K562 (cell line): ENCODE measurements around the gene UBE2I. TPM values are rescaled to one million over a fixed set of nuclear protein-coding genes. Genes with fewer than 3 reads are reported as not detected.

ENCODE experiments used
- ATAC-seq: fragments of 200-7000 bp; cut with Tn5 transposase; 3 replicates; pipeline ENCODE4 v1.9.1; 2020; ENCODE audit warnings: moderate library complexity
- BruUV-seq: library from RNA; stranded (reverse); fragments of 400-500 nt; replicated peaks from 2 replicates; lab custom pipeline; 2021; lab: Mats Ljungman, UMichigan
- CTCF ChIA-PET: fragments of 300-600 bp; formaldehyde crosslinking; extraction: SDS; loops from one replicate; lab custom pipeline; 2021; ENCODE audit warnings: low intra/inter-chr PET ratio; lab: Yijun Ruan, JAX
- POLR2A ChIA-PET: fragments of 300-600, 350-650 bp; sonication (Branson Sonifier 250); formaldehyde crosslinking; extraction: SDS; loops from one replicate; lab custom pipeline; 2021; ENCODE audit warnings: antibody characterized with exemption, inconsistent platforms; lab: Yijun Ruan, JAX
- DNase-seq, 4 experiments: peaks; one replicate each; pipeline versions ENCODE4 v3.0.0 to v3.0.0-alpha.2; 2011 to 2018; ENCODE audit warnings: low spot score in 3 of 4, mixed read lengths in 3 of 4; ENCODE audit errors: extremely low read depth in 1 of 4
- FAIRE-seq: peaks from 2 replicates; lab custom pipeline; 2011; peaks lifted over from hg19 to GRCh38; lab: Jason Lieb, UNC
- H2AFZ ChIP-seq: 2 replicates; pipeline ENCODE4 v1.6.0; 2011; ENCODE audit warnings: low read depth, low read length, control low read depth, inconsistent platforms
- H3K27ac ChIP-seq: fragments of 200-600 bp; 3 replicates; pipeline ENCODE4 v1.8.0; 2011; ENCODE audit warnings: low read depth, mild to moderate bottlenecking, control low read depth, inconsistent platforms, low read length, moderate library complexity, mixed read lengths; ENCODE audit errors: extremely low read depth
- H3K27me3 ChIP-seq, 2 experiments: fragments of 300-600 bp in 1 of 2; 2 replicates in 1 of 2; 3 replicates in 1 of 2; pipeline versions ENCODE4 v1.6.0 to v1.8.0; 2011; ENCODE audit warnings: inconsistent platforms in 2 of 2, low read length in 2 of 2, mild to moderate bottlenecking in 1 of 2, mixed read lengths in 1 of 2, moderate library complexity in 1 of 2; ENCODE audit not compliant: control insufficient read depth in 2 of 2, insufficient read depth in 2 of 2
- H3K36me3 ChIP-seq: fragments of 300-600 bp; 3 replicates; pipeline ENCODE4 v1.8.0; 2011; ENCODE audit warnings: mild to moderate bottlenecking, low read length, inconsistent platforms; ENCODE audit not compliant: control insufficient read depth, insufficient read depth
- H3K4me1 ChIP-seq, 2 experiments: fragments of 200-600 bp in 1 of 2; replicated peaks in 1 of 2; 2 replicates in 1 of 2; 3 replicates in 1 of 2; pipeline versions ENCODE4 v1.5.1 to v1.8.0; 2011; ENCODE audit warnings: inconsistent platforms in 2 of 2, low read length in 2 of 2, mild to moderate bottlenecking in 1 of 2, mixed read lengths in 1 of 2, moderate library complexity in 1 of 2; ENCODE audit not compliant: control insufficient read depth in 2 of 2, insufficient read depth in 2 of 2
- H3K4me2 ChIP-seq: 2 replicates; pipeline ENCODE4 v1.6.1; 2011; ENCODE audit warnings: low read length, control low read depth, inconsistent platforms, mixed read lengths; ENCODE audit not compliant: insufficient read depth
- H3K4me3 ChIP-seq: fragments of 200-600 bp; sonication (generic), shearing (Covaris generic); 2 replicates; pipeline ENCODE4 v1.5.1; 2016; ENCODE audit warnings: control low read depth, inconsistent platforms
- H3K79me2 ChIP-seq: fragments of 200-600 bp; 3 replicates; pipeline ENCODE4 v1.8.0; 2011; ENCODE audit warnings: low read length, inconsistent platforms; ENCODE audit not compliant: control insufficient read depth, insufficient read depth
- H3K9ac ChIP-seq, 2 experiments: 2 replicates each; pipeline versions ENCODE4 v1.6.0 to v1.6.1; 2011; ENCODE audit warnings: low read depth in 2 of 2, low read length in 2 of 2, control low read depth in 1 of 2, inconsistent platforms in 1 of 2, mild to moderate bottlenecking in 1 of 2, mixed read lengths in 1 of 2; ENCODE audit not compliant: insufficient read depth in 1 of 2
- H3K9me1 ChIP-seq: one replicate; pipeline ENCODE4 v1.6.0; 2011; ENCODE audit warnings: inconsistent platforms, mild to moderate bottlenecking, low read length, moderate library complexity; ENCODE audit not compliant: control insufficient read depth, insufficient read depth
- H3K9me3 ChIP-seq: replicated peaks from 2 replicates; pipeline ENCODE4 v1.5.1; 2011; ENCODE audit warnings: low read depth, low read length, inconsistent platforms; ENCODE audit not compliant: control insufficient read depth, insufficient read depth
- H4K20me1 ChIP-seq: replicated peaks from 2 replicates; pipeline ENCODE4 v1.6.1; 2011; ENCODE audit warnings: low read length, inconsistent platforms, mixed read lengths; ENCODE audit not compliant: control insufficient read depth, insufficient read depth
- BCL6 ChIP-seq: fragments of 250-450 bp; sonication (Bioruptor Pico); IDR thresholded peaks from 2 replicates; pipeline ENCODE4 v1.4.0; 2020
- BHLHE40 ChIP-seq: IDR thresholded peaks from 2 replicates; pipeline ENCODE4 v1.6.1; 2011; ENCODE audit warnings: low read length, improper control_type of control experiment
- RBFOX2 ChIP-seq: fragments of 200-400 bp; formaldehyde crosslinking; IDR thresholded peaks from 2 replicates; pipeline ENCODE4 v1.6.1; 2017; ENCODE audit warnings: low read depth, mild to moderate bottlenecking, low read length, moderate library complexity
- RBM25 ChIP-seq: fragments of 200-400 bp; formaldehyde crosslinking; IDR thresholded peaks from 2 replicates; pipeline ENCODE4 v1.6.1; 2018; ENCODE audit warnings: low read length, low read depth, moderate library complexity; ENCODE audit not compliant: severe bottlenecking
- WGBS: fragments of 100-300 bp; shearing (Covaris generic); methylation state at CpG from one replicate; pipeline ENCODE4 v1.1.6; 2016; ENCODE audit warnings: low coverage, mixed read lengths; ENCODE audit not compliant: insufficient coverage; ENCODE audit errors: missing lambda C conversion rate; 5-methylcytosine and 5-hydroxymethylcytosine counted together
- in situ Hi-C: fragments of 300-500 bp; cut with MboI; formaldehyde crosslinking; loops from 4 replicates; pipeline ENCODE4 v1.15.0; 2018; ENCODE audit warnings: inconsistent platforms, mixed read lengths
- intact Hi-C: fragments of 100-400 bp; cut with micrococcal nuclease; formaldehyde crosslinking; loops from 2 replicates; pipeline ENCODE4 v1.14.2; 2022
- polyA plus RNA-seq, 8 experiments: library from polyadenylated mRNA; depleted of rRNA in 4 of 8; stranded (reverse) in 5 of 8; unstranded in 3 of 8; fragments of >200 nt; fragmentation: Nextera tagmentation in 2 of 8; fragmentation: Illumina TruSeq in 1 of 8; extraction: Ambion mirVana in 2 of 8; extraction: Trizol in 1 of 8; gene quantifications; 2 replicates each; pipeline versions ENCODE4 v1.2.1 to v1.2.3, GENCODE V29; 2011 to 2014; ENCODE audit warnings: inconsistent platforms in 1 of 8, missing spikeins in 1 of 8
- total RNA-seq, 7 experiments: library from RNA; depleted of rRNA in 6 of 7; stranded (reverse); fragments of >200 nt in 6 of 7; fragmentation: Illumina TruSeq in 2 of 7; extraction: Trizol in 2 of 7; gene quantifications; 2 replicates each; pipeline versions ENCODE4 v1.2.1 to v1.2.3, GENCODE V29; 2011 to 2021; ENCODE audit warnings: low replicate concordance in 1 of 7
- TF ChIP-seq, protein P1 (sequence below): fragments of 250-450 bp; sonication (Bioruptor Pico); IDR thresholded peaks from 2 replicates; pipeline ENCODE4 v1.8.0; 2021; ENCODE audit warnings: moderate library complexity, mild to moderate bottlenecking, inconsistent platforms
- TF ChIP-seq, protein P2 (sequence below): fragments of 250-450 bp; sonication (Bioruptor Pico); IDR thresholded peaks from 2 replicates; pipeline ENCODE4 v1.4.0; 2020
- TF ChIP-seq, protein P3 (sequence below), 2 experiments: fragments of 450-650 bp; IDR thresholded peaks; 2 replicates each; pipeline ENCODE4 v1.6.1; 2016; ENCODE audit warnings: mild to moderate bottlenecking in 2 of 2, borderline replicate concordance in 1 of 2, low read depth in 1 of 2, moderate library complexity in 1 of 2

Gene UBE2I
- total and polyA plus RNA-seq, 9 of the 15 experiments (the other 6 are each of a cell fraction or from before 2014, with no cell fraction given): 36.6 to 254 (median 104) TPM

DNA sequence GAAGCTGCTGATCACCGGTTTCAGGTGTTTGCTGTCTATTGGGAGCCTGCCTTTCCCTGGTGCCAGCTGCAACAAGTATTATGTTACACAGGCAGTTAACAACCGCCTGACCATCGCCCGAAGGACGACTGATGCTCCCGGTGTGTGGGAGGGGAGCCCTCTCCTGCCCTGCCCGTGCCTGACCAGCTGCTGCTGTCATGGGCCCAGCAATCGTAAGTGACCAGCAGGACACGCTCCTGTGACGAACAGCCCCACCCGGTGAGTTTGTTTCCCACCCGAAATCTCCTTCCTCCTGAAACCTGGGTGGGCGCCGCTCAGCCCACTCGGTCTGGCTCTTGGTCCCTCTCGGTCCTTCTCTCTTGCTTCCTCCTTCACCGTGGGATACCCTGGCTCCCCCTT is 17.9 kb upstream of the UBE2I start:
- FAIRE-seq (no peak), ATAC-seq (0 out of 3 replicates have a peak, but pooled peaks have one; percentile 14), DNase-seq (no peak)
- no peaks in the 10 kb centered on the region for H3K9me3 ChIP-seq
- 0 out of 2 replicates have a peak overlapping the region, but pooled peaks have one; percentile 16 for H2AFZ ChIP-seq
- no peaks in the 10 kb centered on the region for H3K36me3 ChIP-seq
- ChIA-PET POLR2A (interaction anchor here (0.6 to 1.6 kb wide), 3 partner anchors 9 to 624 kb away, joined by 3 to 4 read pairs (median 3); partner anchors contain the start of gene RHOT2), CTCF (no interaction called here)
- H3K27ac ChIP-seq: no peak overlapping the region
- no peaks in the 10 kb centered on the region for H3K79me2 ChIP-seq
- WGBS: 33% methylated on average over 17 of the region's 17 CpGs
- H3K4me1 ChIP-seq: peaks cover 21 to 38% of the 10 kb centered on the region in 2 experiments
- intact Hi-C loops: loop anchor here (10.0 kb wide), 1 partner anchor 53 kb away; no protein-coding TSS in a partner anchor
- H3K9me1 ChIP-seq: no peaks in the 10 kb centered on the region
- H3K27me3 ChIP-seq: peaks cover 14 to 26% of the 10 kb centered on the region in 2 experiments; a peak in 4 of 5 replicates
- peaks cover 2% of the 10 kb centered on the region; the same call in 1 of the 2 replicates for H4K20me1 ChIP-seq
- no TSS peak for BruUV-seq
- H3K9ac ChIP-seq: 0 out of 4 replicates have a peak overlapping the region, but pooled peaks of 1 of the 2 experiments have one; percentile 36
- peak overlapping the region; percentile 11; the same call in 1 of the 2 replicates for H3K4me2 ChIP-seq
- in situ Hi-C loops: no loop called here
- no peak overlapping the region for H3K4me3 ChIP-seq
- TF ChIP-seq BHLHE40: peak; percentile 78
- TF ChIP-seq, protein P1, sequence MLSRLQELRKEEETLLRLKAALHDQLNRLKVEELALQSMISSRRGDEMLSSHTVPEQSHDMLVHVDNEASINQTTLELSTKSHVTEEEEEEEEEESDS: no peak
- TF ChIP-seq, protein P2, sequence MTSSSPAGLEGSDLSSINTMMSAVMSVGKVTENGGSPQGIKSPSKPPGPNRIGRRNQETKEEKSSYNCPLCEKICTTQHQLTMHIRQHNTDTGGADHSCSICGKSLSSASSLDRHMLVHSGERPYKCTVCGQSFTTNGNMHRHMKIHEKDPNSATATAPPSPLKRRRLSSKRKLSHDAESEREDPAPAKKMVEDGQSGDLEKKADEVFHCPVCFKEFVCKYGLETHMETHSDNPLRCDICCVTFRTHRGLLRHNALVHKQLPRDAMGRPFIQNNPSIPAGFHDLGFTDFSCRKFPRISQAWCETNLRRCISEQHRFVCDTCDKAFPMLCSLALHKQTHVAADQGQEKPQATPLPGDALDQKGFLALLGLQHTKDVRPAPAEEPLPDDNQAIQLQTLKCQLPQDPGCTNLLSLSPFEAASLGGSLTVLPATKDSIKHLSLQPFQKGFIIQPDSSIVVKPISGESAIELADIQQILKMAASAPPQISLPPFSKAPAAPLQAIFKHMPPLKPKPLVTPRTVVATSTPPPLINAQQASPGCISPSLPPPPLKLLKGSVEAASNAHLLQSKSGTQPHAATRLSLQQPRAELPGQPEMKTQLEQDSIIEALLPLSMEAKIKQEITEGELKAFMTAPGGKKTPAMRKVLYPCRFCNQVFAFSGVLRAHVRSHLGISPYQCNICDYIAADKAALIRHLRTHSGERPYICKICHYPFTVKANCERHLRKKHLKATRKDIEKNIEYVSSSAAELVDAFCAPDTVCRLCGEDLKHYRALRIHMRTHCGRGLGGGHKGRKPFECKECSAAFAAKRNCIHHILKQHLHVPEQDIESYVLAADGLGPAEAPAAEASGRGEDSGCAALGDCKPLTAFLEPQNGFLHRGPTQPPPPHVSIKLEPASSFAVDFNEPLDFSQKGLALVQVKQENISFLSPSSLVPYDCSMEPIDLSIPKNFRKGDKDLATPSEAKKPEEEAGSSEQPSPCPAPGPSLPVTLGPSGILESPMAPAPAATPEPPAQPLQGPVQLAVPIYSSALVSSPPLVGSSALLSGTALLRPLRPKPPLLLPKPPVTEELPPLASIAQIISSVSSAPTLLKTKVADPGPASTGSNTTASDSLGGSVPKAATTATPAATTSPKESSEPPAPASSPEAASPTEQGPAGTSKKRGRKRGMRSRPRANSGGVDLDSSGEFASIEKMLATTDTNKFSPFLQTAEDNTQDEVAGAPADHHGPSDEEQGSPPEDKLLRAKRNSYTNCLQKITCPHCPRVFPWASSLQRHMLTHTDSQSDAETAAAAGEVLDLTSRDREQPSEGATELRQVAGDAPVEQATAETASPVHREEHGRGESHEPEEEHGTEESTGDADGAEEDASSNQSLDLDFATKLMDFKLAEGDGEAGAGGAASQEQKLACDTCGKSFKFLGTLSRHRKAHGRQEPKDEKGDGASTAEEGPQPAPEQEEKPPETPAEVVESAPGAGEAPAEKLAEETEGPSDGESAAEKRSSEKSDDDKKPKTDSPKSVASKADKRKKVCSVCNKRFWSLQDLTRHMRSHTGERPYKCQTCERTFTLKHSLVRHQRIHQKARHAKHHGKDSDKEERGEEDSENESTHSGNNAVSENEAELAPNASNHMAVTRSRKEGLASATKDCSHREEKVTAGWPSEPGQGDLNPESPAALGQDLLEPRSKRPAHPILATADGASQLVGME: no peak
- TF ChIP-seq, protein P3, sequence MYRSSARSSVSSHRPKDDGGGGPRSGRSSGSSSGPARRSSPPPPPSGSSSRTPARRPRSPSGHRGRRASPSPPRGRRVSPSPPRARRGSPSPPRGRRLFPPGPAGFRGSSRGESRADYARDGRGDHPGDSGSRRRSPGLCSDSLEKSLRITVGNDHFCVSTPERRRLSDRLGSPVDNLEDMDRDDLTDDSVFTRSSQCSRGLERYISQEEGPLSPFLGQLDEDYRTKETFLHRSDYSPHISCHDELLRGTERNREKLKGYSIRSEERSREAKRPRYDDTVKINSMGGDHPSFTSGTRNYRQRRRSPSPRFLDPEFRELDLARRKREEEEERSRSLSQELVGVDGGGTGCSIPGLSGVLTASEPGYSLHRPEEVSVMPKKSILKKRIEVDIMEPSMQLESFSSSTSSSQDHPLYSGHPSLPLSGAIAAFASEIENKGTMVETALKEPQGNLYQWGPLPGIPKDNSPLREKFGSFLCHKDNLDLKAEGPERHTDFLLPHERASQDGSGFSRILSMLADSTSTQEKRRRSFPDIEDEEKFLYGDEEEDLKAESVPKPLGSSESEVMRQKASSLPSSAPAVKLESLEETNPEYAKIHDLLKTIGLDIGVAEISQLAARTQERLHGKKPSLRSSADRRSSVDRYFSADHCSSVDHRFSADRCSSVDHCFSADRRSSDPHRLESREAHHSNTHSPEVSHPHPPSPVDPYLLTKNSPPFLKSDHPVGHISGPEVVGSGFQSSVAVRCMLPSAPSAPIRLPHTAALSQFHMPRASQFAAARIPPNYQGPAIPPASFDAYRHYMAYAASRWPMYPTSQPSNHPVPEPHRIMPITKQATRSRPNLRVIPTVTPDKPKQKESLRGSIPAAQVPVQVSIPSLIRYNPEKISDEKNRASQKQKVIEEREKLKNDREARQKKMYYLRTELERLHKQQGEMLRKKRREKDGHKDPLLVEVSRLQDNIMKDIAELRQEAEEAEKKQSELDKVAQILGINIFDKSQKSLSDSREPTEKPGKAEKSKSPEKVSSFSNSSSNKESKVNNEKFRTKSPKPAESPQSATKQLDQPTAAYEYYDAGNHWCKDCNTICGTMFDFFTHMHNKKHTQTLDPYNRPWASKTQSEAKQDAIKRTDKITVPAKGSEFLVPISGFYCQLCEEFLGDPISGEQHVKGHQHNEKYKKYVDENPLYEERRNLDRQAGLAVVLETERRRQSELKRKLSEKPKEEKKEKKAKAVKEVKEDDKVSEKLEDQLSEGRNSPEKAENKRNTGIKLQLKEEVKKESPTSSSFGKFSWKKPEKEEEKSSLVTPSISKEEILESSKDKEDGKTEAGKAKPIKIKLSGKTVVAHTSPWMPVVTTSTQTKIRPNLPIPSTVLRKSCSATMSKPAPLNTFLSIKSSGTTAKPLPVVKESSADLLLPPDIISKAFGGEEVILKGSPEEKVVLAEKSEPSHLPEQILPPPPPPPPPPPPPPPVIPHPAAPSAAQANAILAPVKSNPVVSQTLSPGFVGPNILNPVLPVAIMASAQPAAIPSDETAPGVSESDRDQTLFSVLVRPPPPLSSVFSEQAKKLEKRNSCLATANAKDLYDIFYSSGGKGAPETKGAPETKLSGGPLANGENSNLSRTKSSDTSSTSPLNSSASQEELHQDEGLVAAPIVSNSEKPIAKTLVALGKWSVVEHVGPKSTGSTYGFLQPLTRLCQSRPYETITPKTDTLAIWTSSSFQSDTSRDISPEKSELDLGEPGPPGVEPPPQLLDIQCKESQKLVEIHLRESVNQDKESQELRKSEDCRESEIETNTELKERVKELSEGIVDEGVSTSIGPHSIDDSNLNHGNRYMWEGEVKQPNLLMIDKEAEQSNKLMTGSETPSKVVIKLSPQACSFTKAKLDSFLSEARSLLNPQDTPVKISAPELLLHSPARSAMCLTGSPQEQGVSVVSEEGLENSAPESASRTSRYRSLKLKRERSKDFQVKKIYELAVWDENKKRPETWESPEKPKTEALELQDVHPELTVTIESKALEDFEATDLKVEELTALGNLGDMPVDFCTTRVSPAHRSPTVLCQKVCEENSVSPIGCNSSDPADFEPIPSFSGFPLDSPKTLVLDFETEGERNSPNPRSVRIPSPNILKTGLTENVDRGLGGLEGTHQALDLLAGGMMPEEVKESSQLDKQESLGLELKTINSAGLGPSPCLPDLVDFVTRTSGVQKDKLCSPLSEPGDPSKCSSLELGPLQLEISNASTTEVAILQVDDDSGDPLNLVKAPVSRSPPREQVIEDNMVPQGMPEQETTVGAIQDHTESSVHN (IDR thresholded peaks at IDR 0.05; ENCODE audit: borderline replicate concordance in 1 of 2, low read depth in 1 of 2): no peak
- TF ChIP-seq RBM25: no peak
- no peak for TF ChIP-seq BCL6
- TF ChIP-seq RBFOX2: no peak
